Stomach (tissue), 9 donors: Measurements from ENCODE around the gene RABEP2. TPM values are rescaled to one million over a fixed set of nuclear protein-coding genes. Genes with fewer than 3 reads are reported as not detected.

Experiments
- DNase-seq, 2 donors: peaks; one replicate each; pipeline versions ENCODE4 v3.0.0 to v3.0.0-alpha.2; 2013 to 2019
- H3K27ac ChIP-seq, 5 donors: fragments of 200-600 bp in 4 of 5; sonication (generic) in 4 of 5; one replicate each; pipeline ENCODE4 v1.5.1; 2013 to 2019; ENCODE audit warnings: mild to moderate bottlenecking in 1 of 5, moderate library complexity in 1 of 5
- H3K27me3 ChIP-seq, 3 donors: fragments of 200-600 bp; sonication (generic); one replicate each; pipeline ENCODE4 v1.5.1; 2017 to 2019; ENCODE audit warnings: mixed run types in 1 of 3
- H3K36me3 ChIP-seq, 4 donors: fragments of 200-600 bp; sonication (generic); 1 replicate in 3 of 4; 2 replicates in 1 of 4; pipeline ENCODE4 v1.5.1; 2016 to 2019
- H3K4me1 ChIP-seq, 4 donors: fragments of 200-600 bp; sonication (generic); one replicate each; pipeline ENCODE4 v1.5.1; 2016 to 2019
- H3K4me3 ChIP-seq, 4 donors: fragments of 200-600 bp; sonication (generic) in 3 of 4; one replicate each; pipeline ENCODE4 v1.5.1; 2016 to 2019; ENCODE audit warnings: mild to moderate bottlenecking in 1 of 4
- H3K9me3 ChIP-seq, 4 donors: fragments of 200-600 bp; sonication (generic); one replicate each; pipeline ENCODE4 v1.5.1; 2016 to 2019
- EP300 ChIP-seq: sonication (generic); formaldehyde crosslinking; IDR thresholded peaks from one replicate; pipeline ENCODE4 v1.6.1; 2017; ENCODE audit warnings: antibody characterized with exemption
- POLR2A ChIP-seq, 4 donors: fragments of 450-650 bp; IDR thresholded peaks; one replicate each; pipeline ENCODE4 v1.6.1; 2016; ENCODE audit warnings: antibody characterized with exemption in 4 of 4, control low read depth in 2 of 4, mild to moderate bottlenecking in 1 of 4, moderate library complexity in 1 of 4
- POLR2AphosphoS5 ChIP-seq, 3 donors: sonication (generic); formaldehyde crosslinking; IDR thresholded peaks; one replicate each; pipeline ENCODE4 v1.6.1; 2016; ENCODE audit warnings: antibody characterized with exemption in 3 of 3
- WGBS, 5 donors: extraction: QIAGEN DNeasy Blood & Tissue Kit in 3 of 5; methylation state at CpG; one replicate each; pipeline versions ENCODE4 v1.1.5 to v1.1.7; 2013 to 2018; 5-methylcytosine and 5-hydroxymethylcytosine counted together
- intact Hi-C: fragments of 100-400 bp; cut with DNase I; formaldehyde crosslinking; loops from one replicate; pipeline ENCODE4 v1.15.1; 2023; ENCODE audit warnings: low total_unique reads
- polyA plus RNA-seq, 3 donors: library from polyadenylated mRNA; stranded (reverse); fragments of 200-250 nt; gene quantifications; one replicate each; pipeline ENCODE4 v1.2.3, GENCODE V29; 2013
- total RNA-seq, 5 donors: library from RNA; depleted of rRNA; stranded (reverse); fragments of >200 nt; gene quantifications; one replicate each; pipeline versions ENCODE4 v1.1.0 to v1.2.3, GENCODE V29; 2014 to 2016
- TF ChIP-seq, protein P1 (sequence below), 7 experiments: fragments of 450-650 bp in 4 of 7; fragments of 200-600 bp in 3 of 7; sonication (generic) in 3 of 7; IDR thresholded peaks; one replicate each; pipeline ENCODE4 v1.5.1; 2016 to 2019; ENCODE audit warnings: antibody characterized with exemption in 7 of 7, control low read depth in 2 of 7, mild to moderate bottlenecking in 1 of 7
- donor health status: healthy with polysubstance abuse.
- donor health status: Bipolar disorder and iron deficiency.
- donor health status: healthy.

RABEP2 gene
- total and polyA plus RNA-seq, 8 donors, result 20.3 to 350 (median 33.7) TPM

DNA sequence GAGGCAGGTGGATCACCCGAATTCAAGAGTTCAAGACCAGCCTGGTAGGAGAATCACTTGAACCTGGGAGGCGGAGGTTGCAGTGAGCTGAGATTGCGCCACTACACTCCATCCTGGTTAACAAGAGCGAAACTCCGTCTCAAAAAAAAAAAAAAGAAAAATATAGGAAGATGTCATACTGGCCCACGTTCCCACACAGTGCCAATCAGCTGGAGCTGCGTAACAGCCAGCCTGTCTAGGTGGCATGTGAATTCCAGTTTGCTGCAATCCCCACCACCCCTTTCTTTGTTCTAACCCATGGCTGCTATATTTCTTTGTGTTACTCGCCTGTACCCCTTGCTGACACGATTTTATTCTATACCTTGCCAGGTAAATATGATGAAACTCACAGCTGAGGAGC is 33.2 kb upstream of the RABEP2 start:
- Histone ChIP-seq H3K27me3 (no peaks in the 10 kb centered on the region), H3K27ac (no peak overlapping the region), H3K36me3 (peaks cover 61 to 99% (median 98%) of the 10 kb centered on the region in 4 donors), H3K4me1 (peaks cover 0 to 8% (median 3%) of the 10 kb centered on the region in 4 donors), H3K4me3 (no peak overlapping the region), H3K9me3 (no peaks in the 10 kb centered on the region)
- 91 to 98% (median 93%) methylated on average over 9 of the region's 9 CpGs for WGBS, 5 donors
- TF ChIP-seq POLR2AphosphoS5 (IDR thresholded peaks at IDR 0.05) (no peak), POLR2A (IDR thresholded peaks at IDR 0.05) (no peak), EP300 (no peak)
- intact Hi-C loops, result no loop called here
- no peak for DNase-seq

DNA sequence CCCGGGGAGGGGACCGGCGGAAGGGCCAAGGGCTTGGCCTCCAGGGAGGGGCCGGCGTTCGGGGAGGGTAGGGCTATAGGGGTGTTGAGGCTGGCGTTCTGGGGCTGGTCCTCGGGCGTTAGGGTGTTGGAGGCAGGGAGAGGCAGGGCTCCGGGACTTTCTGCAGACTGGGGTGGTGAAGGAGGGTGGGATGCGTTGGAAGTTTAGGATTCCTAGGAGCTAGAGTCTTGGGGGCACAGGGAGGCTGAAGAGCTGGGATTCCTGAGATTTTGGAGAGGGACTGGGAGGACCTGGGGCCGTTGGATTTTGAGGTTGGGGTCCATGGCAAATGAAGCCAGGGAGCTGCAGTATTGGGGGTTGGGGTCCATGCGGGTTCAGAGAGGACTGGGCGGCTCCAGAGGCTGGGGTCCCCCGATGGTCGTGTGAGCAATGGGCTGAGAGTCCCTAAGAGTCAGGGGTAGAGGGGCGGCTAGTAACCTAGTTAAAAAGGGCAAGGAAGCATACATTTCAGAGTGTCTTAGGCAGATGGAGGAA is 26.4 kb upstream of the RABEP2 start:
- peak in 1 of 2 donors; percentile 68 for DNase-seq
- Histone ChIP-seq H3K36me3 (peaks cover 31 to 39% (median 38%) of the 10 kb centered on the region in 4 donors), H3K4me1 (peaks cover 10 to 35% (median 26%) of the 10 kb centered on the region in 4 donors), H3K27me3 (no peaks in the 10 kb centered on the region), H3K27ac (peak overlapping the region; percentile 73 to 91 (median 88)), H3K4me3 (peak overlapping the region; percentile 72 to 98 (median 94)), H3K9me3 (no peaks in the 10 kb centered on the region)
- intact Hi-C loops, result no loop called here
- TF ChIP-seq, protein P1, sequence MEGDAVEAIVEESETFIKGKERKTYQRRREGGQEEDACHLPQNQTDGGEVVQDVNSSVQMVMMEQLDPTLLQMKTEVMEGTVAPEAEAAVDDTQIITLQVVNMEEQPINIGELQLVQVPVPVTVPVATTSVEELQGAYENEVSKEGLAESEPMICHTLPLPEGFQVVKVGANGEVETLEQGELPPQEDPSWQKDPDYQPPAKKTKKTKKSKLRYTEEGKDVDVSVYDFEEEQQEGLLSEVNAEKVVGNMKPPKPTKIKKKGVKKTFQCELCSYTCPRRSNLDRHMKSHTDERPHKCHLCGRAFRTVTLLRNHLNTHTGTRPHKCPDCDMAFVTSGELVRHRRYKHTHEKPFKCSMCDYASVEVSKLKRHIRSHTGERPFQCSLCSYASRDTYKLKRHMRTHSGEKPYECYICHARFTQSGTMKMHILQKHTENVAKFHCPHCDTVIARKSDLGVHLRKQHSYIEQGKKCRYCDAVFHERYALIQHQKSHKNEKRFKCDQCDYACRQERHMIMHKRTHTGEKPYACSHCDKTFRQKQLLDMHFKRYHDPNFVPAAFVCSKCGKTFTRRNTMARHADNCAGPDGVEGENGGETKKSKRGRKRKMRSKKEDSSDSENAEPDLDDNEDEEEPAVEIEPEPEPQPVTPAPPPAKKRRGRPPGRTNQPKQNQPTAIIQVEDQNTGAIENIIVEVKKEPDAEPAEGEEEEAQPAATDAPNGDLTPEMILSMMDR (IDR thresholded peaks at IDR 0.05), result no peak
- TF ChIP-seq POLR2AphosphoS5 (IDR thresholded peaks at IDR 0.05) (no peak), EP300 (no peak), POLR2A (IDR thresholded peaks at IDR 0.05) (no peak)
- WGBS, 5 donors, result 1 to 2% (median 1%) methylated on average over 17 of the region's 17 CpGs

DNA sequence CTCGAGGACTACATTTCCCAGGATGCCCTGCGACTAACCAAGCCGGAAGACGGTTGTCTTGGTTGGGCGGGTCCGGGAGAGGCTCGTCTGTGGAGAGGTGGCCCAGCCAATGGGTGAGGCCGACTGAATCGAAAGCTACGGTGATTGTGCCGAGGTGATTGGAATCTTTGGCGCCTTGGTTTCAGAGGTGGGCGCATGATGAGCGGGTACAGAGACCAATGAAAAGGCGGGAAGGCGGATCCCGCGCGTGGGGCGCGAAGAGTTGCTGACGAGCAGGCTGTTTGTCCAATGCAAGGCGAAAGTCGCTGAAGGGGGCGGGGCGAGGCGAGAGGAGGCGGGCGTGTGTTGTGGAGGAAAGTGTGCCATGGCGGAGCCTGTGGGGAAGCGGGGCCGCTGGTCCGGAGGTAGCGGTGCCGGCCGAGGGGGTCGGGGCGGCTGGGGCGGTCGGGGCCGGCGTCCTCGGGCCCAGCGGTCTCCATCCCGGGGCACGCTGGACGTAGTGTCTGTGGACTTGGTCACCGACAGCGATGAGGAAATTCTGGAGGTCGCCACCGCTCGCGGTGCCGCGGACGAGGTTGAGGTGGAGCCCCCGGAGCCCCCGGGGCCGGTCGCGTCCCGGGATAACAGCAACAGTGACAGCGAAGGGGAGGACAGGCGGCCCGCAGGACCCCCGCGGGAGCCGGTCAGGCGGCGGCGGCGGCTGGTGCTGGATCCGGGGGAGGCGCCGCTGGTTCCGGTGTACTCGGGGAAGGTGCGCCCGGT is 25.8 kb upstream of the RABEP2 start, which contains the start of gene NFATC2IP:
Gene NFATC2IP (plus strand): TSS at position 290 of the 762 bp plus-strand sequence. CDS start 75 bp downstream, at position 365.
- intact Hi-C loops, result no loop called here
- DNase-seq, result peak; percentile 99 to 100
- WGBS, 5 donors, result 0 to 1% (median 1%) methylated on average over 55 to 79 of the region's 79 CpGs
- Histone ChIP-seq H3K4me1 (peaks cover 11 to 38% (median 28%) of the 10 kb centered on the region in 4 donors), H3K9me3 (no peaks in the 10 kb centered on the region), H3K27ac (peak within 1 kb of the TSS; percentile 73 to 91 (median 88)), H3K36me3 (peaks cover 25 to 32% (median 32%) of the 10 kb centered on the region in 4 donors), H3K4me3 (peak within 1 kb of the TSS; percentile 72 to 98 (median 94)), H3K27me3 (no peaks in the 10 kb centered on the region)
- TF ChIP-seq POLR2AphosphoS5 (IDR thresholded peaks at IDR 0.05), result peak in 2 of 3 donors; percentile 57 to 90
- TF ChIP-seq POLR2A (IDR thresholded peaks at IDR 0.05), result no peak
- no peak for TF ChIP-seq EP300
- TF ChIP-seq, protein P1 (IDR thresholded peaks at IDR 0.05), result no peak

DNA sequence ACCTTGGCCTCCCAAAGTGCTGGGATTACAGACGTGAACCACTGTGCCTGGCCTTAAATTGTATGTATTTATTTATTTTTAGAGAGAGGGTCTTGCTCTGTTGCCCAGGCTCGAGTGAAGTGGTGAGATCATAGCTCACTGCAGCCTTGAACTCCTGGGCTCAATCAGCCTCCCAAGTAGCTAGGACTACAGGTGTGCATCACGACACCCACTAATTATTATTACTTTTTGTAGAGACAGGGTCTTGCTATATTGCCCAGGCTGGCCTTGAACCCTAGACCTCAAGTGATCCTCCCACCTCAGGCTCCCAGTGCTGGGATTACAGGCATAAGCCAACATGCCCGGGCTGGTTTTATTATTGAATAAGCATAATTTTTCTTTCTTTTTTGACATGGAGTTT is 21.6 kb upstream of the RABEP2 start:
- H3K4me1 ChIP-seq, result peaks cover 13 to 24% (median 20%) of the 10 kb centered on the region in 4 donors
- no peaks in the 10 kb centered on the region for H3K27me3 ChIP-seq
- WGBS, 5 donors, result 74 to 79% (median 77%) methylated on average over 4 of the region's 4 CpGs
- H3K9me3 ChIP-seq, result no peaks in the 10 kb centered on the region
- intact Hi-C loops, result no loop called here
- no peak overlapping the region for H3K4me3 ChIP-seq
- H3K27ac ChIP-seq, result no peak overlapping the region
- no peak for DNase-seq
- no peaks in the 10 kb centered on the region for H3K36me3 ChIP-seq
- no peak for TF ChIP-seq POLR2A (IDR thresholded peaks at IDR 0.05)
- TF ChIP-seq, protein P1 (IDR thresholded peaks at IDR 0.05), result no peak
